A549 (cell line): ENCODE data around the gene ADCYAP1R1. TPM values are rescaled to one million over a fixed set of nuclear protein-coding genes. Genes with fewer than 3 reads are reported as not detected.

Experiments used
- ATAC-seq, 2 experiments: fragments of 200-7000 bp in 1 of 2; fragments of >200 bp in 1 of 2; cut with Nextera tagmentation in 1 of 2; cut with Tn5 transposase in 1 of 2; 3 replicates each; pipeline versions ENCODE4 v1.8.0 to v1.9.1; 2018 to 2020; ENCODE audit warnings: mild to moderate bottlenecking in 1 of 2, moderate library complexity in 1 of 2
- CTCF ChIA-PET: fragments of 300-600 bp; sonication (Branson Sonifier 250); formaldehyde crosslinking; extraction: SDS; loops from one replicate; lab custom pipeline; 2021; ENCODE audit warnings: antibody characterized with exemption, inconsistent platforms; lab: Yijun Ruan, JAX
- POLR2A ChIA-PET: fragments of 350-600 bp; formaldehyde crosslinking; extraction: SDS; loops from one replicate; lab custom pipeline; 2021; ENCODE audit warnings: antibody characterized with exemption, inconsistent platforms; lab: Yijun Ruan, JAX
- DNase-seq, 2 experiments: peaks; one replicate each; pipeline versions ENCODE4 v3.0.0 to v3.0.0-alpha.2; 2011 to 2016; ENCODE audit warnings: low read depth in 1 of 2, low spot score in 1 of 2
- FAIRE-seq: peaks from 2 replicates; lab custom pipeline; 2011; peaks lifted over from hg19 to GRCh38; lab: Jason Lieb, UNC
- H3K27ac ChIP-seq, 2 experiments: fragments of >200 bp; sonication (Bioruptor Twin); formaldehyde crosslinking; 3 replicates each; pipeline ENCODE4 v1.5.1; 2016 to 2017
- H3K4me1 ChIP-seq: fragments of >200 bp; sonication (Bioruptor Twin); formaldehyde crosslinking; 3 replicates; pipeline ENCODE4 v1.6.1; 2016
- H3K4me2 ChIP-seq: fragments of >200 bp; sonication (Bioruptor Twin); formaldehyde crosslinking; 3 replicates; pipeline ENCODE4 v1.6.1; 2016
- H3K4me3 ChIP-seq: fragments of >200 bp; sonication (Bioruptor Twin); formaldehyde crosslinking; 3 replicates; pipeline ENCODE4 v1.5.1; 2016
- H3K9me3 ChIP-seq: fragments of >200 bp; sonication (Bioruptor Twin); formaldehyde crosslinking; 3 replicates; pipeline ENCODE4 v1.6.1; 2016
- BHLHE40 ChIP-seq: IDR thresholded peaks from 2 replicates; pipeline ENCODE4 v1.6.1; 2012; ENCODE audit warnings: low read depth, low read length, inconsistent platforms
- CBX2 ChIP-seq: fragments of 200-600 bp; sonication (generic); IDR thresholded peaks from 2 replicates; pipeline ENCODE4 v1.6.1; 2016; ENCODE audit warnings: low read depth, mild to moderate bottlenecking, borderline replicate concordance
- CBX8 ChIP-seq: fragments of 200-600 bp; sonication (generic); IDR thresholded peaks from 2 replicates; pipeline ENCODE4 v1.6.1; 2016
- CEBPB ChIP-seq, 2 experiments: fragments of >200 bp in 1 of 2; sonication (Bioruptor Twin) in 1 of 2; formaldehyde crosslinking in 1 of 2; IDR thresholded peaks; 2 replicates each; pipeline ENCODE4 v1.6.1; 2012 to 2016
- EHF ChIP-seq: fragments of 250-450 bp; sonication (Bioruptor Pico); IDR thresholded peaks from 2 replicates; pipeline ENCODE4 v1.5.0; 2020; ENCODE audit warnings: mild to moderate bottlenecking
- ESRRA ChIP-seq: fragments of 150-350 bp; IDR thresholded peaks from 2 replicates; pipeline ENCODE4 v1.6.1; 2014; ENCODE audit warnings: mild to moderate bottlenecking, low read length, borderline replicate concordance
- FOSL2 ChIP-seq, 2 experiments: fragments of 450-650 bp in 1 of 2; fragments of >200 bp in 1 of 2; sonication (Bioruptor Twin) in 1 of 2; formaldehyde crosslinking; IDR thresholded peaks; 2 replicates each; pipeline versions ENCODE4 v1.5.0 to v1.6.1; 2016 to 2020; ENCODE audit warnings: mild to moderate bottlenecking in 1 of 2, moderate library complexity in 1 of 2
- HEYL ChIP-seq: fragments of 250-450 bp; sonication (Bioruptor Pico); IDR thresholded peaks from 2 replicates; pipeline ENCODE4 v1.8.0; 2021; ENCODE audit warnings: mild to moderate bottlenecking, moderate library complexity
- JUN ChIP-seq, 2 experiments: fragments of >200 bp; sonication (Bioruptor Twin); formaldehyde crosslinking; IDR thresholded peaks; 2 replicates in 1 of 2; 3 replicates in 1 of 2; pipeline ENCODE4 v1.6.1; 2016 to 2017
- KDM1A ChIP-seq: fragments of 200-600 bp; sonication (generic); IDR thresholded peaks from 2 replicates; pipeline ENCODE4 v1.6.1; 2016; ENCODE audit warnings: low read depth, mild to moderate bottlenecking
- POLR2AphosphoS2 ChIP-seq: conservative IDR thresholded peaks from 2 replicates; pipeline ENCODE4 v1.6.1; 2012; ENCODE audit warnings: low read length, improper control_type of control experiment, inconsistent platforms
- SMC3 ChIP-seq: fragments of >200 bp; sonication (Bioruptor Twin); formaldehyde crosslinking; IDR thresholded peaks from 3 replicates; pipeline ENCODE4 v1.6.1; 2018; ENCODE audit warnings: inconsistent platforms
- SREBF2 ChIP-seq: fragments of 450-650 bp; IDR thresholded peaks from 2 replicates; pipeline ENCODE4 v1.6.1; 2014; ENCODE audit warnings: mild to moderate bottlenecking, moderate library complexity
- TP53 ChIP-seq: fragments of 250-450 bp; sonication (Bioruptor Pico); IDR thresholded peaks from 2 replicates; pipeline ENCODE4 v1.5.0; 2021; ENCODE audit warnings: mild to moderate bottlenecking, moderate library complexity
- ZFP36 ChIP-seq: fragments of 450-650 bp; IDR thresholded peaks from 2 replicates; pipeline ENCODE4 v1.6.1; 2014; ENCODE audit warnings: borderline replicate concordance; ENCODE audit not compliant: partially characterized antibody
- ZSCAN20 ChIP-seq: fragments of 250-450 bp; sonication (Bioruptor Pico); IDR thresholded peaks from 2 replicates; pipeline ENCODE4 v1.8.0; 2022; ENCODE audit warnings: mild to moderate bottlenecking, moderate library complexity
- WGBS: methylation state at CpG from one replicate; pipeline ENCODE4 v1.1.6; 2017; ENCODE audit errors: missing lambda C conversion rate; 5-methylcytosine and 5-hydroxymethylcytosine counted together
- polyA plus RNA-seq, 4 experiments: library from polyadenylated mRNA; depleted of rRNA in 3 of 4; stranded (reverse); fragments of >200 nt; fragmentation: RNase III in 1 of 4; extraction: RNeasy Plus Mini Kit Qiagen cat#74134 plus additional on column Dnase treatment in 1 of 4; gene quantifications; 2 replicates in 3 of 4; 3 replicates in 1 of 4; pipeline ENCODE4 v1.2.3, GENCODE V29; 2011 to 2017
- TF ChIP-seq, protein P1 (sequence below): fragments of >200 bp; sonication (Bioruptor Twin); formaldehyde crosslinking; IDR thresholded peaks from 3 replicates; pipeline ENCODE4 v1.5.1; 2016
- TF ChIP-seq, protein P2 (sequence below): fragments of 450-650 bp; IDR thresholded peaks from 2 replicates; pipeline ENCODE4 v1.6.1; 2014; ENCODE audit warnings: antibody characterized with exemption
- TF ChIP-seq, protein P3 (sequence below): fragments of >200 bp; sonication (Bioruptor Twin); formaldehyde crosslinking; IDR thresholded peaks from 2 replicates; pipeline ENCODE4 v1.6.1; 2016
- TF ChIP-seq, protein P4 (sequence below): fragments of 250-450 bp; sonication (Bioruptor Pico); IDR thresholded peaks from 2 replicates; pipeline ENCODE4 v1.5.0; 2021; ENCODE audit warnings: mild to moderate bottlenecking, moderate library complexity, borderline replicate concordance

Gene ADCYAP1R1
- polyA plus RNA-seq, 2 of the 4 experiments (the other 2 are of a cell fraction), result 0.01 TPM; not detected in 1

DNA sequence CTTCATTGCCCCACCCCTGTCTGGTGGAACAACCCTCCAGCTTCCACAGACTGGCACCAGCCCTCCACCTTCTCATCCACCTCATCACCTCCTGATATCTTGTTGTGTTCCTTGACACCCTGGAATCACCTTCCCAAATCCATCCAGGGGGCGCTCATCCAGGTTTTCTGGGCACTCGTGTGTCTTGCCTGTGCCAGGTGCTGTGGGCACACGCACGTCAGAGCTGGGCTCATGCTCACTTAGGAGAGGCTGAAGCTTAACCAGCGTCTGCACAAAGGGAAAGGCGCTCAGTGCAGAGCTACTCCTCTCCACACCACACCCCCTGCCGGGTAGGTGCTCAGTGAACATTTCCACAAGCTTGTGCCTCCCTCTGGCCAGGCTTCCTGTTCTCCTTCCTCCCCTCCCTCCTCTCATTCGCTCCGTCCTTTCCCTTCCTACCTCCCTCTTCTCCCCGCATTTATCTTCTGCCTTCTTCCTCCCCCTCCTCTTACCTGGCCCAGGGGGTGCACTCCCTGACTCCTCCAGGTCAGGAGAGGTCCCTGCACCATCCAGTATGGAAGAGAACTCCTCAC, 4.8 kb downstream of the ADCYAP1R1 start:
- no peaks in the 10 kb centered on the region for H3K9me3 ChIP-seq
- ChIA-PET CTCF (interaction anchor here (0.7 to 1.9 kb wide), 9 partner anchors 10 to 252 kb away, joined by 3 to 6 read pairs (median 4); no protein-coding TSS in a partner anchor), POLR2A (no interaction called here)
- ATAC-seq (peak; percentile 10 to 48; a peak in 3 of 6 replicates), FAIRE-seq (no peak), DNase-seq (peak in 1 of 2 experiments; percentile 24)
- peaks cover 7% of the 10 kb centered on the region; the same call in 1 of the 3 replicates for H3K4me1 ChIP-seq
- TF ChIP-seq, protein P1, sequence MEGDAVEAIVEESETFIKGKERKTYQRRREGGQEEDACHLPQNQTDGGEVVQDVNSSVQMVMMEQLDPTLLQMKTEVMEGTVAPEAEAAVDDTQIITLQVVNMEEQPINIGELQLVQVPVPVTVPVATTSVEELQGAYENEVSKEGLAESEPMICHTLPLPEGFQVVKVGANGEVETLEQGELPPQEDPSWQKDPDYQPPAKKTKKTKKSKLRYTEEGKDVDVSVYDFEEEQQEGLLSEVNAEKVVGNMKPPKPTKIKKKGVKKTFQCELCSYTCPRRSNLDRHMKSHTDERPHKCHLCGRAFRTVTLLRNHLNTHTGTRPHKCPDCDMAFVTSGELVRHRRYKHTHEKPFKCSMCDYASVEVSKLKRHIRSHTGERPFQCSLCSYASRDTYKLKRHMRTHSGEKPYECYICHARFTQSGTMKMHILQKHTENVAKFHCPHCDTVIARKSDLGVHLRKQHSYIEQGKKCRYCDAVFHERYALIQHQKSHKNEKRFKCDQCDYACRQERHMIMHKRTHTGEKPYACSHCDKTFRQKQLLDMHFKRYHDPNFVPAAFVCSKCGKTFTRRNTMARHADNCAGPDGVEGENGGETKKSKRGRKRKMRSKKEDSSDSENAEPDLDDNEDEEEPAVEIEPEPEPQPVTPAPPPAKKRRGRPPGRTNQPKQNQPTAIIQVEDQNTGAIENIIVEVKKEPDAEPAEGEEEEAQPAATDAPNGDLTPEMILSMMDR, result peak; percentile 16; the same call in 1 of the 3 replicates
- TF ChIP-seq FOSL2 (IDR thresholded peaks at IDR 0.05) (no peak), FOSL2 (CRISPR knock-in tag; IDR thresholded peaks at IDR 0.05) (no peak), EHF (CRISPR knock-in tag) (no peak), KDM1A (no peak)
- 44% methylated on average over 10 of the region's 10 CpGs for WGBS
- H3K4me3 ChIP-seq, result no peak overlapping the region
- H3K4me2 ChIP-seq, result no peak overlapping the region
- no peak overlapping the region for H3K27ac ChIP-seq

DNA sequence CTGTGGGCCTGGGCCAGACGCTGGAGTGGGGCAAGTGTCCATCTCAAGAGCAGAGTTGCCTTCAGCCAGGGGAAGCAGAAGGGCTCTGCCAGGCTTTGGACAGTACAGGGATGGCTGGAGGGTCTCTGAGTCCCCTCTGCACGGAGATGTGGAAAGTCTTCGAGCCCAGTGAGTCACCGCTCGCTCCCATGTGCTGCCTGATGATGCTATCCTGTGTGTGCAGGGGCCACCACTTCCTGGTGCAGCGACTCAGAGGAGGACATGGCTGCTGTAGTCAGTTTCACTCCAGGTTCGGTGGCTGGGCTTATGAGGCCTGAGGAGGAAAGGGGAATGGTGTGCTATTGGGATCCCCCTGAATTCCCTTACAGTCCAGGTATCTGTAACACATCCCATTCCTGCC, 6.0 kb downstream of the ADCYAP1R1 start:
- Histone ChIP-seq H3K9me3 (no peaks in the 10 kb centered on the region), H3K4me1 (no peaks in the 10 kb centered on the region), H3K4me3 (no peak overlapping the region), H3K27ac (no peak overlapping the region), H3K4me2 (no peak overlapping the region)
- DNase-seq (peak in 1 of 2 experiments; percentile 12), ATAC-seq (peak; percentile 17 to 46; a peak in 5 of 6 replicates), FAIRE-seq (no peak)
- 26% methylated on average over 7 of the region's 7 CpGs for WGBS
- TF ChIP-seq SREBF2, result no peak
- no peak for TF ChIP-seq ESRRA
- no peak for TF ChIP-seq JUN (IDR thresholded peaks at IDR 0.05)
- TF ChIP-seq TP53 (CRISPR knock-in tag), result no peak
- no peak for TF ChIP-seq ZSCAN20 (CRISPR knock-in tag)
- TF ChIP-seq, protein P2, sequence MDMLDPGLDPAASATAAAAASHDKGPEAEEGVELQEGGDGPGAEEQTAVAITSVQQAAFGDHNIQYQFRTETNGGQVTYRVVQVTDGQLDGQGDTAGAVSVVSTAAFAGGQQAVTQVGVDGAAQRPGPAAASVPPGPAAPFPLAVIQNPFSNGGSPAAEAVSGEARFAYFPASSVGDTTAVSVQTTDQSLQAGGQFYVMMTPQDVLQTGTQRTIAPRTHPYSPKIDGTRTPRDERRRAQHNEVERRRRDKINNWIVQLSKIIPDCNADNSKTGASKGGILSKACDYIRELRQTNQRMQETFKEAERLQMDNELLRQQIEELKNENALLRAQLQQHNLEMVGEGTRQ, result no peak
- no peak for TF ChIP-seq EHF (CRISPR knock-in tag)
- no peak for TF ChIP-seq CBX8
- TF ChIP-seq CBX2, result no peak
- TF ChIP-seq, protein P3, sequence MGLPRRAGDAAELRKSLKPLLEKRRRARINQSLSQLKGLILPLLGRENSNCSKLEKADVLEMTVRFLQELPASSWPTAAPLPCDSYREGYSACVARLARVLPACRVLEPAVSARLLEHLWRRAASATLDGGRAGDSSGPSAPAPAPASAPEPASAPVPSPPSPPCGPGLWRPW, result no peak
- TF ChIP-seq, protein P4, sequence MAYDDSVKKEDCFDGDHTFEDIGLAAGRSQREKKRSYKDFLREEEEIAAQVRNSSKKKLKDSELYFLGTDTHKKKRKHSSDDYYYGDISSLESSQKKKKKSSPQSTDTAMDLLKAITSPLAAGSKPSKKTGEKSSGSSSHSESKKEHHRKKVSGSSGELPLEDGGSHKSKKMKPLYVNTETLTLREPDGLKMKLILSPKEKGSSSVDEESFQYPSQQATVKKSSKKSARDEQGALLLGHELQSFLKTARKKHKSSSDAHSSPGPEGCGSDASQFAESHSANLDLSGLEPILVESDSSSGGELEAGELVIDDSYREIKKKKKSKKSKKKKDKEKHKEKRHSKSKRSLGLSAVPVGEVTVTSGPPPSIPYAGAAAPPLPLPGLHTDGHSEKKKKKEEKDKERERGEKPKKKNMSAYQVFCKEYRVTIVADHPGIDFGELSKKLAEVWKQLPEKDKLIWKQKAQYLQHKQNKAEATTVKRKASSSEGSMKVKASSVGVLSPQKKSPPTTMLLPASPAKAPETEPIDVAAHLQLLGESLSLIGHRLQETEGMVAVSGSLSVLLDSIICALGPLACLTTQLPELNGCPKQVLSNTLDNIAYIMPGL, result no peak
- no peak for TF ChIP-seq HEYL
- no peak for TF ChIP-seq ZFP36
- no peak for TF ChIP-seq SMC3
- no peak for TF ChIP-seq POLR2AphosphoS2
- TF ChIP-seq CEBPB (IDR thresholded peaks at IDR 0.05), result no peak
- TF ChIP-seq BHLHE40, result no peak
- ChIA-PET CTCF (interaction anchor here (1.2 to 1.9 kb wide), 2 partner anchors 18 to 77 kb away, joined by 4 to 6 read pairs; no protein-coding TSS in a partner anchor), POLR2A (no interaction called here)
